SK-N-SH treated with all-trans-retinoic acid at 6 μM for 48 hours (cell line): Measurements from ENCODE around the gene COL5A2.

Experiments used
- ATAC-seq: fragments of 200-7000 bp; cut with Tn5 transposase; 3 replicates; pipeline ENCODE4 v1.9.1; 2020; ENCODE audit warnings: mild to moderate bottlenecking, moderate library complexity
- ARNTL ChIP-seq: fragments of 450-650 bp; formaldehyde crosslinking; IDR thresholded peaks from 2 replicates; pipeline ENCODE4 v1.5.0; 2020; ENCODE audit warnings: low read depth, mild to moderate bottlenecking, moderate library complexity, borderline replicate concordance
- BACH2 ChIP-seq: fragments of 250-450 bp; sonication (Bioruptor Pico); IDR thresholded peaks from 2 replicates; pipeline ENCODE4 v1.9.0; 2021; ENCODE audit warnings: mild to moderate bottlenecking, borderline replicate concordance
- CREB5 ChIP-seq: fragments of 250-450 bp; sonication (Bioruptor Pico); IDR thresholded peaks from 2 replicates; pipeline ENCODE4 v1.5.1; 2020; ENCODE audit warnings: low read depth, mild to moderate bottlenecking, moderate library complexity
- CSDC2 ChIP-seq: fragments of 250-450 bp; sonication (Bioruptor Pico); IDR thresholded peaks from 2 replicates; pipeline ENCODE4 v1.5.0; 2020; ENCODE audit warnings: mild to moderate bottlenecking, moderate library complexity
- CSRNP3 ChIP-seq: fragments of 250-450 bp; sonication (Bioruptor Pico); IDR thresholded peaks from 2 replicates; pipeline ENCODE4 v1.5.1; 2021; ENCODE audit warnings: mild to moderate bottlenecking, moderate library complexity
- ESRRG ChIP-seq: fragments of 250-450 bp; sonication (Bioruptor Pico); IDR thresholded peaks from 2 replicates; pipeline ENCODE4 v1.6.1; 2021; ENCODE audit warnings: mild to moderate bottlenecking
- GLIS3 ChIP-seq: fragments of 250-450 bp; sonication (Bioruptor Pico); IDR thresholded peaks from 2 replicates; pipeline ENCODE4 v1.5.0; 2020; ENCODE audit warnings: mild to moderate bottlenecking, moderate library complexity
- ISL1 ChIP-seq: fragments of 250-450 bp; sonication (Bioruptor Pico); IDR thresholded peaks from 2 replicates; pipeline ENCODE4 v2.1.2; 2022; ENCODE audit warnings: mild to moderate bottlenecking, moderate library complexity
- OSR1 ChIP-seq: fragments of 250-450 bp; sonication (Bioruptor Pico); IDR thresholded peaks from 2 replicates; pipeline ENCODE4 v1.8.0; 2022; ENCODE audit warnings: moderate library complexity, mild to moderate bottlenecking, inconsistent platforms
- PPARA ChIP-seq: fragments of 250-450 bp; sonication (Bioruptor Pico); IDR thresholded peaks from 2 replicates; pipeline ENCODE4 v1.5.0; 2020; ENCODE audit warnings: mild to moderate bottlenecking, borderline replicate concordance
- RARB ChIP-seq: fragments of 250-450 bp; sonication (Bioruptor Pico); IDR thresholded peaks from 2 replicates; pipeline ENCODE4 v1.8.0; 2021; ENCODE audit warnings: mild to moderate bottlenecking, moderate library complexity
- SNAI2 ChIP-seq: fragments of 250-450 bp; sonication (Bioruptor Pico); IDR thresholded peaks from 2 replicates; pipeline ENCODE4 v1.5.0; 2020; ENCODE audit warnings: mild to moderate bottlenecking, moderate library complexity
- ZC3H10 ChIP-seq: fragments of 250-450 bp; sonication (Bioruptor Pico); IDR thresholded peaks from 2 replicates; pipeline ENCODE4 v1.5.1; 2021; ENCODE audit warnings: mild to moderate bottlenecking, moderate library complexity
- ZFP3 ChIP-seq: fragments of 250-450 bp; sonication (Bioruptor Pico); IDR thresholded peaks from 2 replicates; pipeline ENCODE4 v1.5.0; 2020; ENCODE audit warnings: mild to moderate bottlenecking, moderate library complexity
- ZFP30 ChIP-seq: fragments of 450-650 bp; formaldehyde crosslinking; IDR thresholded peaks from 2 replicates; pipeline ENCODE4 v1.5.0; 2022; ENCODE audit warnings: mild to moderate bottlenecking, moderate library complexity
- ZNF565 ChIP-seq: fragments of 450-650 bp; formaldehyde crosslinking; conservative IDR thresholded peaks from 2 replicates; pipeline ENCODE4 v1.5.0; 2020; ENCODE audit warnings: low read depth, mild to moderate bottlenecking, moderate library complexity
- ZNF70 ChIP-seq: fragments of 450-650 bp; formaldehyde crosslinking; IDR thresholded peaks from 2 replicates; pipeline ENCODE4 v1.5.0; 2020; ENCODE audit warnings: mild to moderate bottlenecking, moderate library complexity
- ZNF8 ChIP-seq: fragments of 450-650 bp; formaldehyde crosslinking; IDR thresholded peaks from 2 replicates; pipeline ENCODE4 v1.5.0; 2020; ENCODE audit warnings: mild to moderate bottlenecking, moderate library complexity
- TF ChIP-seq, protein P1 (sequence below): fragments of 250-450 bp; sonication (Bioruptor Pico); IDR thresholded peaks from 2 replicates; pipeline ENCODE4 v1.5.0; 2020; ENCODE audit warnings: mild to moderate bottlenecking, moderate library complexity
- TF ChIP-seq, protein P2 (sequence below): fragments of 250-450 bp; sonication (Bioruptor Pico); IDR thresholded peaks from 2 replicates; pipeline ENCODE4 v1.8.0; 2020; ENCODE audit warnings: mild to moderate bottlenecking, moderate library complexity, borderline replicate concordance
- TF ChIP-seq, protein P3 (sequence below): fragments of 250-450 bp; sonication (Bioruptor Pico); IDR thresholded peaks from 2 replicates; pipeline ENCODE4 v1.8.0; 2021; ENCODE audit warnings: low read depth, mild to moderate bottlenecking, moderate library complexity, borderline replicate concordance

The COL5A2 gene

GRCh38 chr2:189199797-189200196, 20.2 kb upstream of the COL5A2 start:
- ATAC-seq, result no peak
- TF ChIP-seq GLIS3, result no peak
- TF ChIP-seq SNAI2 (CRISPR knock-in tag), result no peak
- TF ChIP-seq, protein P1, sequence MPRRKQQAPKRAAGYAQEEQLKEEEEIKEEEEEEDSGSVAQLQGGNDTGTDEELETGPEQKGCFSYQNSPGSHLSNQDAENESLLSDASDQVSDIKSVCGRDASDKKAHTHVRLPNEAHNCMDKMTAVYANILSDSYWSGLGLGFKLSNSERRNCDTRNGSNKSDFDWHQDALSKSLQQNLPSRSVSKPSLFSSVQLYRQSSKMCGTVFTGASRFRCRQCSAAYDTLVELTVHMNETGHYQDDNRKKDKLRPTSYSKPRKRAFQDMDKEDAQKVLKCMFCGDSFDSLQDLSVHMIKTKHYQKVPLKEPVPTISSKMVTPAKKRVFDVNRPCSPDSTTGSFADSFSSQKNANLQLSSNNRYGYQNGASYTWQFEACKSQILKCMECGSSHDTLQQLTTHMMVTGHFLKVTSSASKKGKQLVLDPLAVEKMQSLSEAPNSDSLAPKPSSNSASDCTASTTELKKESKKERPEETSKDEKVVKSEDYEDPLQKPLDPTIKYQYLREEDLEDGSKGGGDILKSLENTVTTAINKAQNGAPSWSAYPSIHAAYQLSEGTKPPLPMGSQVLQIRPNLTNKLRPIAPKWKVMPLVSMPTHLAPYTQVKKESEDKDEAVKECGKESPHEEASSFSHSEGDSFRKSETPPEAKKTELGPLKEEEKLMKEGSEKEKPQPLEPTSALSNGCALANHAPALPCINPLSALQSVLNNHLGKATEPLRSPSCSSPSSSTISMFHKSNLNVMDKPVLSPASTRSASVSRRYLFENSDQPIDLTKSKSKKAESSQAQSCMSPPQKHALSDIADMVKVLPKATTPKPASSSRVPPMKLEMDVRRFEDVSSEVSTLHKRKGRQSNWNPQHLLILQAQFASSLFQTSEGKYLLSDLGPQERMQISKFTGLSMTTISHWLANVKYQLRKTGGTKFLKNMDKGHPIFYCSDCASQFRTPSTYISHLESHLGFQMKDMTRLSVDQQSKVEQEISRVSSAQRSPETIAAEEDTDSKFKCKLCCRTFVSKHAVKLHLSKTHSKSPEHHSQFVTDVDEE, result no peak
- TF ChIP-seq ESRRG (CRISPR knock-in tag), result no peak
- TF ChIP-seq ISL1, result no peak
- no peak for TF ChIP-seq ARNTL (CRISPR knock-in tag)
- no peak for TF ChIP-seq ZFP3 (CRISPR knock-in tag)
- no peak for TF ChIP-seq RARB (CRISPR knock-in tag)
- no peak for TF ChIP-seq CSRNP3
- no peak for TF ChIP-seq ZFP30 (CRISPR knock-in tag)
- no peak for TF ChIP-seq CSDC2 (CRISPR knock-in tag)
- TF ChIP-seq BACH2, result no peak
- TF ChIP-seq OSR1 (CRISPR knock-in tag), result no peak
- TF ChIP-seq ZNF565 (CRISPR knock-in tag), result no peak
- TF ChIP-seq CREB5 (CRISPR knock-in tag), result no peak
- TF ChIP-seq, protein P2, sequence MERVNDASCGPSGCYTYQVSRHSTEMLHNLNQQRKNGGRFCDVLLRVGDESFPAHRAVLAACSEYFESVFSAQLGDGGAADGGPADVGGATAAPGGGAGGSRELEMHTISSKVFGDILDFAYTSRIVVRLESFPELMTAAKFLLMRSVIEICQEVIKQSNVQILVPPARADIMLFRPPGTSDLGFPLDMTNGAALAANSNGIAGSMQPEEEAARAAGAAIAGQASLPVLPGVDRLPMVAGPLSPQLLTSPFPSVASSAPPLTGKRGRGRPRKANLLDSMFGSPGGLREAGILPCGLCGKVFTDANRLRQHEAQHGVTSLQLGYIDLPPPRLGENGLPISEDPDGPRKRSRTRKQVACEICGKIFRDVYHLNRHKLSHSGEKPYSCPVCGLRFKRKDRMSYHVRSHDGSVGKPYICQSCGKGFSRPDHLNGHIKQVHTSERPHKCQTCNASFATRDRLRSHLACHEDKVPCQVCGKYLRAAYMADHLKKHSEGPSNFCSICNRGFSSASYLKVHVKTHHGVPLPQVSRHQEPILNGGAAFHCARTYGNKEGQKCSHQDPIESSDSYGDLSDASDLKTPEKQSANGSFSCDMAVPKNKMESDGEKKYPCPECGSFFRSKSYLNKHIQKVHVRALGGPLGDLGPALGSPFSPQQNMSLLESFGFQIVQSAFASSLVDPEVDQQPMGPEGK (CRISPR knock-in tag), result no peak

DNA sequence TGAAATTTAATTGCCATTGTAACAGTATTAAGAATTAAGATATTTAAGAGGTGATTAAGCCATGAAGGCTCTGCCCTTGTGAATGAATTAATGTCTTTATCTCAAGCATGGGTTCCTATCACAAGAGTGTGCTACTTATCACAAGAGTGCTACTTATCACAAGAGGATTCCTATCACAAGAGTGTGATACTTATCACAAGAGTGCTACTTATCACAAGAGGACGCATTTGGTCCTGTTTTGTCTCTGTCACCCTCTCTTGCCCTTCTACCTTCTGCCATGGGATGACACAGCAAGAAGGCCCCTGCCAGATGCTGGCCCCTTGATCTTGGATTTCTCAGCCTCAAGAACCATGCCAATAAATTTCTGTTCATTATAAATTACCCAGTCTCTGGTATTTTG, 13.2 kb upstream of the COL5A2 start:
- ATAC-seq, result no peak
- no peak for TF ChIP-seq BACH2
- no peak for TF ChIP-seq RARB (CRISPR knock-in tag)
- TF ChIP-seq CSRNP3, result no peak
- no peak for TF ChIP-seq ZNF8
- no peak for TF ChIP-seq ZNF70
- no peak for TF ChIP-seq ZFP30 (CRISPR knock-in tag)
- TF ChIP-seq ZC3H10, result no peak
- TF ChIP-seq SNAI2 (CRISPR knock-in tag), result no peak
- TF ChIP-seq, protein P2 (CRISPR knock-in tag), result no peak
- no peak for TF ChIP-seq CSDC2 (CRISPR knock-in tag)
- TF ChIP-seq, protein P1, result no peak
- TF ChIP-seq GLIS3, result no peak
- TF ChIP-seq ISL1, result no peak
- TF ChIP-seq CREB5 (CRISPR knock-in tag), result no peak
- TF ChIP-seq PPARA, result no peak
- no peak for TF ChIP-seq ZFP3 (CRISPR knock-in tag)
- TF ChIP-seq, protein P3, sequence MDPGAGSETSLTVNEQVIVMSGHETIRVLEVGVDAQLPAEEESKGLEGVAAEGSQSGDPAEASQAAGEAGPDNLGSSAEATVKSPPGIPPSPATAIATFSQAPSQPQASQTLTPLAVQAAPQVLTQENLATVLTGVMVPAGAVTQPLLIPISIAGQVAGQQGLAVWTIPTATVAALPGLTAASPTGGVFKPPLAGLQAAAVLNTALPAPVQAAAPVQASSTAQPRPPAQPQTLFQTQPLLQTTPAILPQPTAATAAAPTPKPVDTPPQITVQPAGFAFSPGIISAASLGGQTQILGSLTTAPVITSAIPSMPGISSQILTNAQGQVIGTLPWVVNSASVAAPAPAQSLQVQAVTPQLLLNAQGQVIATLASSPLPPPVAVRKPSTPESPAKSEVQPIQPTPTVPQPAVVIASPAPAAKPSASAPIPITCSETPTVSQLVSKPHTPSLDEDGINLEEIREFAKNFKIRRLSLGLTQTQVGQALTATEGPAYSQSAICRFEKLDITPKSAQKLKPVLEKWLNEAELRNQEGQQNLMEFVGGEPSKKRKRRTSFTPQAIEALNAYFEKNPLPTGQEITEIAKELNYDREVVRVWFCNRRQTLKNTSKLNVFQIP (CRISPR knock-in tag), result no peak
- no peak for TF ChIP-seq ZNF565 (CRISPR knock-in tag)
- TF ChIP-seq ARNTL (CRISPR knock-in tag), result no peak
